ENCODE data around the gene RTL10.

RTL10 gene

DNA sequence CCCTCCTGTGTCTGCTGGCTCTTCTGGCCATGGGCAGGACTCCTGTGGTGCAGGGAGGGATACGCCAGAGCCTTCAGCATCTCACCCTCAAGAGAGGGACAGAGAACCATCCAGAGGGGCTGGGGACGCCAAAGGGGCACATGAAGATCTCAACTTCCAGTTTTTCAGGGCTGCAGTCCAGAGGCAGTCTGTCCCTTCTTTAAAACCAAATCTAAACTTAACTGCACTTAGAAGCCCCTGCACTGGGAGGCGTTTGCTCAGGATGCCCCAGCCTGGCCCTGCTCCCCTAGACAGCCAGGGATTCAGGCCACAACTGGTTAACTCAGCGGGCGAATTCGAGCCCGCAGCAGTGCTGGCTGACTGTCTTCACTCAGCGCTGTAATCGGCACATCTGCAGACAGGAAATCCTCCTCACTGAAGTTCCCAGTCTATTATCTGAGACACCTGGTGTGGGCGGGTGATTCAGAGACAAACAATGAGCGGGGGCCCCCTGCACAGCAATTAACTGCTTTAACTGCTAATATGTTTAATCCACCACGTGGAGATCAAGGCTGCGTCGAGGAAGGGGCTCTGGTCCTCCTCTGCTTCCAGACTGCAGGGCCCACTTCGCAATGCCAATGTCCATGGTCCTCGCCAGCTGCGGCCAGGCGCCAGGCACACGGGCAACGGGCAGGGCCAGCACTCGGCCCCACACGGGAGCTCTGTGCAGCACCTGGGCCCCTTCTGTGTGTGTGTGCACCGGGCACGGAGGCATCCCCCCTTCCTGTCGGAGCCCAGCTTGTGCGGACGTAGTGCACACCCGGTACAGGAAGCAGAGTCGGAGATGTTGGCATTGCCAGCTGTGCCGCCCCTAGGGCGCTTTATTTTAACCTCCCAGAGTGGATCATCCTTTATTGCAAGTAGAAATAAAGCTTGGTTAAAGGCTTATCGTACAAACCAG lies 36.9 kb upstream of the RTL10 start:
- Histone ChIP-seq H3K4me3 (ENCODE audit: low read length) (peak overlapping the region; percentile 62), H3K36me3 (replicated peaks; ENCODE audit: insufficient read depth, low read length) (no peaks in the 10 kb centered on the region), H3K79me2 (ENCODE audit: low read length) (no peaks in the 10 kb centered on the region), H3K27me3 (replicated peaks; ENCODE audit: insufficient read depth, low read length) (no peaks in the 10 kb centered on the region), H4K20me1 (ENCODE audit: insufficient read depth, low read length) (no peaks in the 10 kb centered on the region), H3K9ac (ENCODE audit: low read length) (peak overlapping the region; percentile 67), H2AFZ (ENCODE audit: low read length) (peak overlapping the region; percentile 96), H3K27ac (ENCODE audit: low read length) (peak overlapping the region; percentile 95), H3F3A (ENCODE audit: insufficient read depth, low read length) (peaks cover 17% of the 10 kb centered on the region), H3K9me3 (replicated peaks; ENCODE audit: insufficient read depth, low read length) (no peaks in the 10 kb centered on the region), H3K4me2 (ENCODE audit: low read depth, low read length) (peak overlapping the region; percentile 99), H3K9me2 (replicated peaks; ENCODE audit: insufficient read depth, low read length) (no peaks in the 10 kb centered on the region), H3K4me1 (ENCODE audit: low read length) (peaks cover 26% of the 10 kb centered on the region)
- TF ChIP-seq, protein P1, sequence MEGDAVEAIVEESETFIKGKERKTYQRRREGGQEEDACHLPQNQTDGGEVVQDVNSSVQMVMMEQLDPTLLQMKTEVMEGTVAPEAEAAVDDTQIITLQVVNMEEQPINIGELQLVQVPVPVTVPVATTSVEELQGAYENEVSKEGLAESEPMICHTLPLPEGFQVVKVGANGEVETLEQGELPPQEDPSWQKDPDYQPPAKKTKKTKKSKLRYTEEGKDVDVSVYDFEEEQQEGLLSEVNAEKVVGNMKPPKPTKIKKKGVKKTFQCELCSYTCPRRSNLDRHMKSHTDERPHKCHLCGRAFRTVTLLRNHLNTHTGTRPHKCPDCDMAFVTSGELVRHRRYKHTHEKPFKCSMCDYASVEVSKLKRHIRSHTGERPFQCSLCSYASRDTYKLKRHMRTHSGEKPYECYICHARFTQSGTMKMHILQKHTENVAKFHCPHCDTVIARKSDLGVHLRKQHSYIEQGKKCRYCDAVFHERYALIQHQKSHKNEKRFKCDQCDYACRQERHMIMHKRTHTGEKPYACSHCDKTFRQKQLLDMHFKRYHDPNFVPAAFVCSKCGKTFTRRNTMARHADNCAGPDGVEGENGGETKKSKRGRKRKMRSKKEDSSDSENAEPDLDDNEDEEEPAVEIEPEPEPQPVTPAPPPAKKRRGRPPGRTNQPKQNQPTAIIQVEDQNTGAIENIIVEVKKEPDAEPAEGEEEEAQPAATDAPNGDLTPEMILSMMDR (IDR thresholded peaks at IDR 0.05; ENCODE audit: low read length), result no peak
- TF ChIP-seq EZH2phosphoT487 (IDR thresholded peaks at IDR 0.05; ENCODE audit: low read length) (no peak), EZH2 (optimal IDR thresholded peaks at IDR 0.05; ENCODE audit: low read depth, low read length) (no peak)
- DNase-seq, result peak; percentile 94

DNA sequence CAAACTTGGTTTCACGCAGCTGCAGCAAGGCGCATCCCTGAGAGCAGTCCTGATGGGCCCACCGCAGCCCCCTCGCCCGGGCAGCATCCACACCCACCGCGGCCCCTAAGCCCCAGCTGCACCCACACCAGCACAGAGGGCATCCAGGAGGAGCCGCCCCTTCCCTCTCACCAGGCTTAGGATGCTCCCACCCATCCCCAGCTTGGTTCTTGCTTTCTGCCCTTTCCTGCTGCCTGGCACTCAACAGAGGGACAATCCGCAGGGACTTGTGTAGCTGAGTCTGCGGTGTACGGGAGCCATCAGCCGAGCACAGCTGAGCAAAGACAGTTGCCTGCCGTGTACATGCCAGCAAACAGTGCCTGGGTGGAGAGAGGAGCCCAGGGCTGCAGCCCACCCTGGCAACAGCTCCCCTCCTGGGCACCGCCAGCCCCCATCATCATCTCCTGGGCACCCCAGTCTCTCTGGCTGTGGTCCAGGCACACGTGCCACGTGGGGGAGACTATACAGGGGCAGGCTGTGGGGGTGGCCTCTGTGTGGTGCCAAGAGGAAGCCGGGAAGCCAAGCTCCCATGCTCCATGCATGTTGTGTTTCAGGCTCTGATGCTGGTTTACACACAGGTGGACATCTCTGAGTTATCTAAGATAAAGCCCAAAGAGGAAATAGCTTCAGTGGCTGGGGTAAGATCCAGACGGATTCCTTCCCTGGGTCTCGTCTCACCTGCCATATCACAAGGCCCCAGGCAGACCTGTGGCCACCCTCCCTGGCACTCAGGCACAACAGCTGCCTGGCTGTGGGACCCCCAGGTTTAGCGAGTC lies 36.0 kb upstream of the RTL10 start:
- no peaks in the 10 kb centered on the region for H3K36me3 ChIP-seq (replicated peaks; ENCODE audit: insufficient read depth, low read length)
- TF ChIP-seq EZH2phosphoT487 (IDR thresholded peaks at IDR 0.05; ENCODE audit: low read length), result no peak
- TF ChIP-seq EZH2 (optimal IDR thresholded peaks at IDR 0.05; ENCODE audit: low read depth, low read length), result no peak
- TF ChIP-seq, protein P1 (IDR thresholded peaks at IDR 0.05; ENCODE audit: low read length), result no peak
- H3K9me2 ChIP-seq (replicated peaks; ENCODE audit: insufficient read depth, low read length), result no peaks in the 10 kb centered on the region
- H3K4me3 ChIP-seq (ENCODE audit: low read length), result peak overlapping the region; percentile 62; the same call in 1 of the 2 replicates
- H3K4me1 ChIP-seq (ENCODE audit: low read length), result peaks cover 26% of the 10 kb centered on the region
- no peaks in the 10 kb centered on the region for H3K79me2 ChIP-seq (ENCODE audit: low read length)
- H2AFZ ChIP-seq (ENCODE audit: low read length), result peak overlapping the region; percentile 96
- no peaks in the 10 kb centered on the region for H3K9me3 ChIP-seq (replicated peaks; ENCODE audit: insufficient read depth, low read length)
- peak overlapping the region; percentile 99 for H3K4me2 ChIP-seq (ENCODE audit: low read depth, low read length)
- peak overlapping the region; percentile 67 for H3K9ac ChIP-seq (ENCODE audit: low read length)
- peak overlapping the region; percentile 95; the same call in 1 of the 2 replicates for H3K27ac ChIP-seq (ENCODE audit: low read length)
- no peaks in the 10 kb centered on the region for H3K27me3 ChIP-seq (replicated peaks; ENCODE audit: insufficient read depth, low read length)
- no peak for DNase-seq
- peaks cover 17% of the 10 kb centered on the region for H3F3A ChIP-seq (ENCODE audit: insufficient read depth, low read length)
- no peaks in the 10 kb centered on the region for H4K20me1 ChIP-seq (ENCODE audit: insufficient read depth, low read length)

GRCh38 chr22:19889951-19890350 lies 35.3 kb upstream of the RTL10 start:
- Histone ChIP-seq H4K20me1 (ENCODE audit: insufficient read depth, low read length) (no peaks in the 10 kb centered on the region), H3K9ac (ENCODE audit: low read length) (no peak overlapping the region), H3K27me3 (replicated peaks; ENCODE audit: insufficient read depth, low read length) (no peaks in the 10 kb centered on the region), H3K27ac (ENCODE audit: low read length) (no peak overlapping the region), H3K4me2 (ENCODE audit: low read depth, low read length) (no peak overlapping the region), H3K9me3 (replicated peaks; ENCODE audit: insufficient read depth, low read length) (no peaks in the 10 kb centered on the region), H3K9me2 (replicated peaks; ENCODE audit: insufficient read depth, low read length) (no peaks in the 10 kb centered on the region), H3K79me2 (ENCODE audit: low read length) (no peaks in the 10 kb centered on the region), H3K4me1 (ENCODE audit: low read length) (peaks cover 26% of the 10 kb centered on the region), H3K36me3 (replicated peaks; ENCODE audit: insufficient read depth, low read length) (no peaks in the 10 kb centered on the region), H3K4me3 (ENCODE audit: low read length) (no peak overlapping the region), H2AFZ (ENCODE audit: low read length) (no peak overlapping the region), H3F3A (ENCODE audit: insufficient read depth, low read length) (peaks cover 17% of the 10 kb centered on the region)
- TF ChIP-seq, protein P1 (IDR thresholded peaks at IDR 0.05; ENCODE audit: low read length), result no peak
- TF ChIP-seq EZH2phosphoT487 (IDR thresholded peaks at IDR 0.05; ENCODE audit: low read length) (no peak), EZH2 (optimal IDR thresholded peaks at IDR 0.05; ENCODE audit: low read depth, low read length) (no peak)
- DNase-seq, result no peak

Measured in MM.1S (cell line).